ENCODE measurements around the gene DNAJB12.
"Not testable (repeated sequence)": the region's sequence is repeated elsewhere in the genome, so short reads cannot be mapped to it uniquely, and the experiment has no call there.

DNAJB12 gene

GRCh38 chr10:72306215-72306760, 48.4 kb downstream of the DNAJB12 start:
- no peaks in the 10 kb centered on the region for H3K9me3 ChIP-seq (ENCODE audit: insufficient read depth, low read length)
- H3K4me3 ChIP-seq (ENCODE audit: insufficient read length, low read depth), result no peak overlapping the region
- H3K27me3 ChIP-seq (ENCODE audit: insufficient read depth, insufficient read length), result no peaks in the 10 kb centered on the region
- DNase-seq (ENCODE audit: low read depth, low spot score), result no peak
- TF ChIP-seq SUZ12 (IDR thresholded peaks at IDR 0.05; ENCODE audit: extremely low read depth, insufficient read depth, insufficient read length), result no peak
- no peak for TF ChIP-seq YY1 (IDR thresholded peaks at IDR 0.05; ENCODE audit: insufficient read depth, insufficient read length)
- no peak for TF ChIP-seq ZNF274 (IDR thresholded peaks at IDR 0.05; ENCODE audit: low read depth, low read length)
- no peak overlapping the region for H3K9ac ChIP-seq (ENCODE audit: insufficient read length, low read depth)
- no peaks in the 10 kb centered on the region for H3K36me3 ChIP-seq (ENCODE audit: insufficient read depth, insufficient read length, low read length)
- H3K4me1 ChIP-seq (ENCODE audit: insufficient read depth, insufficient read length), result peaks cover 4% of the 10 kb centered on the region

- H3K27me3 ChIP-seq (ENCODE audit: insufficient read depth, insufficient read length), result no peaks in the 10 kb centered on the region
- H3K4me3 ChIP-seq (ENCODE audit: insufficient read length, low read depth), result no peak overlapping the region
- no peaks in the 10 kb centered on the region for H3K36me3 ChIP-seq (ENCODE audit: insufficient read depth, insufficient read length, low read length)
- no peak overlapping the region for H3K9ac ChIP-seq (ENCODE audit: insufficient read length, low read depth)
- no peak for TF ChIP-seq YY1 (IDR thresholded peaks at IDR 0.05; ENCODE audit: insufficient read depth, insufficient read length)
- no peaks in the 10 kb centered on the region for H3K9me3 ChIP-seq (ENCODE audit: insufficient read depth, low read length)
- H3K4me1 ChIP-seq (ENCODE audit: insufficient read depth, insufficient read length), result no peaks in the 10 kb centered on the region
- DNase-seq (ENCODE audit: low read depth, low spot score), result no peak
These were observed 51.1 kb downstream of the DNAJB12 start for GRCh38 chr10:72303424-72304128.

GRCh38 chr10:72298592-72299519, 55.9 kb downstream of the DNAJB12 start:
- H3K4me3 ChIP-seq (ENCODE audit: insufficient read length, low read depth), result no peak overlapping the region
- peak overlapping the region; percentile 70 for H3K9ac ChIP-seq (ENCODE audit: insufficient read length, low read depth)
- no peak for DNase-seq (ENCODE audit: low read depth, low spot score)

GRCh38 chr10:72297805-72298591, 56.7 kb downstream of the DNAJB12 start:
- Histone ChIP-seq H3K36me3 (ENCODE audit: insufficient read depth, insufficient read length, low read length) (no peaks in the 10 kb centered on the region), H3K9me3 (ENCODE audit: insufficient read depth, low read length) (no peaks in the 10 kb centered on the region), H3K4me3 (ENCODE audit: insufficient read length, low read depth) (peak overlapping the region; percentile 64), H3K9ac (ENCODE audit: insufficient read length, low read depth) (peak overlapping the region; percentile 87), H3K4me1 (ENCODE audit: insufficient read depth, insufficient read length) (peaks cover 5% of the 10 kb centered on the region), H3K27me3 (ENCODE audit: insufficient read depth, insufficient read length) (no peaks in the 10 kb centered on the region)
- peak; percentile 84 for DNase-seq (ENCODE audit: low read depth, low spot score)
- no peak for TF ChIP-seq ZNF274 (IDR thresholded peaks at IDR 0.05; ENCODE audit: low read depth, low read length)
- TF ChIP-seq SUZ12 (IDR thresholded peaks at IDR 0.05; ENCODE audit: extremely low read depth, insufficient read depth, insufficient read length), result no peak
- no peak for TF ChIP-seq YY1 (IDR thresholded peaks at IDR 0.05; ENCODE audit: insufficient read depth, insufficient read length)

More at GRCh38 chr10:72298592-72299519, 55.9 kb downstream of the DNAJB12 start:
- peaks cover 5% of the 10 kb centered on the region for H3K4me1 ChIP-seq (ENCODE audit: insufficient read depth, insufficient read length)
- H3K36me3 ChIP-seq (ENCODE audit: insufficient read depth, insufficient read length, low read length), result no peaks in the 10 kb centered on the region
- TF ChIP-seq YY1 (IDR thresholded peaks at IDR 0.05; ENCODE audit: insufficient read depth, insufficient read length) (no peak), SUZ12 (IDR thresholded peaks at IDR 0.05; ENCODE audit: extremely low read depth, insufficient read depth, insufficient read length) (no peak), ZNF274 (IDR thresholded peaks at IDR 0.05; ENCODE audit: low read depth, low read length) (no peak)
- H3K9me3 ChIP-seq (ENCODE audit: insufficient read depth, low read length), result no peaks in the 10 kb centered on the region
- H3K27me3 ChIP-seq (ENCODE audit: insufficient read depth, insufficient read length), result no peaks in the 10 kb centered on the region

- Histone ChIP-seq H3K9me3 (ENCODE audit: insufficient read depth, low read length) (no peaks in the 10 kb centered on the region), H3K9ac (ENCODE audit: insufficient read length, low read depth) (peak overlapping the region; percentile 87), H3K36me3 (ENCODE audit: insufficient read depth, insufficient read length, low read length) (no peaks in the 10 kb centered on the region), H3K4me3 (ENCODE audit: insufficient read length, low read depth) (peak overlapping the region; percentile 64), H3K4me1 (ENCODE audit: insufficient read depth, insufficient read length) (peaks cover 5% of the 10 kb centered on the region), H3K27me3 (ENCODE audit: insufficient read depth, insufficient read length) (no peaks in the 10 kb centered on the region)
- no peak for TF ChIP-seq SUZ12 (IDR thresholded peaks at IDR 0.05; ENCODE audit: extremely low read depth, insufficient read depth, insufficient read length)
- TF ChIP-seq YY1 (IDR thresholded peaks at IDR 0.05; ENCODE audit: insufficient read depth, insufficient read length), result no peak
- TF ChIP-seq ZNF274 (IDR thresholded peaks at IDR 0.05; ENCODE audit: low read depth, low read length), result no peak
- DNase-seq (ENCODE audit: low read depth, low spot score), result no peak
These were observed 57.4 kb downstream of the DNAJB12 start for GRCh38 chr10:72297281-72297804.

- Histone ChIP-seq H3K9ac (ENCODE audit: insufficient read length, low read depth) (peak overlapping the region; percentile 87), H3K4me3 (ENCODE audit: insufficient read length, low read depth) (peak overlapping the region; percentile 64)
- DNase-seq (ENCODE audit: low read depth, low spot score); H3K36me3 ChIP-seq (ENCODE audit: insufficient read depth, insufficient read length, low read length); H3K9me3 ChIP-seq (ENCODE audit: insufficient read depth, low read length); H3K27me3 ChIP-seq (ENCODE audit: insufficient read depth, insufficient read length); H3K4me1 ChIP-seq (ENCODE audit: insufficient read depth, insufficient read length): not testable (repeated sequence)
These were observed 57.9 kb downstream of the DNAJB12 start for GRCh38 chr10:72296829-72297280.
